GM18868 (cell line): ENCODE results near the gene ACAP2.
"Not testable (repeated sequence)": the region's sequence is repeated elsewhere in the genome, so short reads cannot be mapped to it uniquely, and the experiment has no call there.

Source experiments
- ATAC-seq: cut with Tn5 transposase; IDR thresholded peaks from one replicate; pipeline ENCODE4 v1.9.1; 2021; ENCODE audit warnings: mild to moderate bottlenecking, moderate library complexity; ENCODE audit not compliant: unreplicated experiment

Gene ACAP2

GRCh38 chr3:195442573-195443390, at the start of gene ACAP2:
TSS of gene ACAP2 (minus strand) at chr3:195443020. CDS start at chr3:195442847, 173 bp downstream.
- ATAC-seq = peak; percentile 89

GRCh38 chr3:195475614-195476013, 32.8 kb upstream of the ACAP2 start:
- ATAC-seq = no peak

GRCh38 chr3:195475116-195475515, 32.3 kb upstream of the ACAP2 start:
- ATAC-seq = not testable (repeated sequence)

- no peak for ATAC-seq
Measured at GRCh38 chr3:195468841-195469240, 26.0 kb upstream of the ACAP2 start.

GRCh38 chr3:195468391-195468776, 25.6 kb upstream of the ACAP2 start:
- ATAC-seq = no peak

- no peak for ATAC-seq
Measured at GRCh38 chr3:195467641-195468390, 25.0 kb upstream of the ACAP2 start.

- ATAC-seq = no peak
Measured at GRCh38 chr3:195466251-195466650, 23.4 kb upstream of the ACAP2 start.

GRCh38 chr3:195462922-195463321, 20.1 kb upstream of the ACAP2 start:
- ATAC-seq = not testable (repeated sequence)

- ATAC-seq = no peak
Measured at GRCh38 chr3:195462308-195462610, 19.4 kb upstream of the ACAP2 start.

- no peak for ATAC-seq
Measured at GRCh38 chr3:195461594-195462307, 18.9 kb upstream of the ACAP2 start.

- ATAC-seq = no peak
Measured at GRCh38 chr3:195460091-195460713, 17.4 kb upstream of the ACAP2 start.

- ATAC-seq = peak; percentile 85
Measured at GRCh38 chr3:195458316-195458717, 15.5 kb upstream of the ACAP2 start.

GRCh38 chr3:195455789-195456188, 13.0 kb upstream of the ACAP2 start:
- no peak for ATAC-seq

GRCh38 chr3:195453236-195453635, 10.4 kb upstream of the ACAP2 start:
- no peak for ATAC-seq

- no peak for ATAC-seq
Measured at GRCh38 chr3:195451373-195452015, 8.7 kb upstream of the ACAP2 start.

GRCh38 chr3:195450731-195451229, 8.0 kb upstream of the ACAP2 start:
- no peak for ATAC-seq

- no peak for ATAC-seq
Measured at GRCh38 chr3:195448205-195448875, 5.5 kb upstream of the ACAP2 start.

- ATAC-seq = no peak
Measured at GRCh38 chr3:195447201-195447600, 4.4 kb upstream of the ACAP2 start.

- ATAC-seq = no peak
Measured at GRCh38 chr3:195446359-195446758, 3.5 kb upstream of the ACAP2 start.

GRCh38 chr3:195445885-195446284, 3.1 kb upstream of the ACAP2 start:
- no peak for ATAC-seq
